DOHH2 (cell line): ENCODE results near the gene SCD5.

Experiments used
- H3F3A ChIP-seq: fragments of 200-600 bp; sonication (generic), shearing (Covaris generic); 2 replicates; pipeline ENCODE4 v1.6.0; 2016; ENCODE audit warnings: antibody characterized with exemption, mild to moderate bottlenecking; ENCODE audit not compliant: control insufficient read depth, insufficient read depth
- H3K27ac ChIP-seq: fragments of 200-600 bp; sonication (generic); 2 replicates; pipeline ENCODE4 v1.5.1; 2014; ENCODE audit warnings: low read depth, mild to moderate bottlenecking, low read length, moderate library complexity
- H3K27me3 ChIP-seq: fragments of 200-600 bp; sonication (generic); 2 replicates; pipeline ENCODE4 v1.6.1; 2014; ENCODE audit warnings: mild to moderate bottlenecking, low read length, mixed read lengths; ENCODE audit not compliant: control insufficient read depth
- H3K36me3 ChIP-seq: fragments of 200-600 bp; sonication (generic); 2 replicates; pipeline ENCODE4 v1.6.1; 2014; ENCODE audit warnings: mild to moderate bottlenecking, low read length, moderate library complexity, mixed read lengths; ENCODE audit not compliant: control insufficient read depth
- H3K4me1 ChIP-seq: fragments of 200-600 bp; sonication (generic); 2 replicates; pipeline ENCODE4 v1.6.1; 2014; ENCODE audit warnings: mild to moderate bottlenecking, low read length, mixed read lengths; ENCODE audit not compliant: control insufficient read depth
- H3K4me2 ChIP-seq: fragments of 200-600 bp; sonication (generic); 2 replicates; pipeline ENCODE4 v1.6.0; 2014; ENCODE audit warnings: mild to moderate bottlenecking, low read length, moderate library complexity
- H3K4me3 ChIP-seq: fragments of 200-600 bp; sonication (generic); 2 replicates; pipeline ENCODE4 v1.5.1; 2014; ENCODE audit warnings: mild to moderate bottlenecking, low read length, mixed read lengths
- H3K79me2 ChIP-seq: fragments of 200-600 bp; sonication (generic); 2 replicates; pipeline ENCODE4 v1.6.1; 2014; ENCODE audit warnings: mild to moderate bottlenecking, low read length, mixed read lengths; ENCODE audit not compliant: control insufficient read depth
- H3K9me2 ChIP-seq: fragments of 200-600 bp; sonication (generic); replicated peaks from 2 replicates; pipeline ENCODE4 v1.6.1; 2014; ENCODE audit warnings: mild to moderate bottlenecking, low read length, mixed read lengths; ENCODE audit not compliant: control insufficient read depth
- H3K9me3 ChIP-seq: fragments of 200-600 bp; sonication (generic); 2 replicates; pipeline ENCODE4 v1.6.1; 2014; ENCODE audit warnings: antibody characterized with exemption, low read length, mixed read lengths; ENCODE audit not compliant: control insufficient read depth, insufficient read depth
- H4K20me1 ChIP-seq: fragments of 200-600 bp; sonication (generic); 2 replicates; pipeline ENCODE4 v1.6.0; 2014; ENCODE audit warnings: low read depth, mild to moderate bottlenecking, antibody characterized with exemption, low read length, moderate library complexity; ENCODE audit not compliant: control insufficient read depth, insufficient read depth
- CTCF ChIP-seq: fragments of 200-600 bp; sonication (generic); IDR thresholded peaks from one replicate; pipeline ENCODE4 v1.5.1; 2014; ENCODE audit warnings: antibody characterized with exemption, mild to moderate bottlenecking, low read depth, low read length; ENCODE audit not compliant: poor library complexity, severe bottlenecking
- EZH2phosphoT487 ChIP-seq: fragments of 200-600 bp; sonication (generic); IDR thresholded peaks from 2 replicates; pipeline ENCODE4 v1.6.1; 2017; ENCODE audit warnings: borderline replicate concordance, mild to moderate bottlenecking, antibody characterized with exemption, low read length, moderate library complexity, mixed read lengths

Gene SCD5

GRCh38 chr4:82614838-82615449 is 183.7 kb downstream of the SCD5 start:
- no peaks in the 10 kb centered on the region for H3K9me3 ChIP-seq
- no peak overlapping the region for H3K27ac ChIP-seq
- no peaks in the 10 kb centered on the region for H3K9me2 ChIP-seq
- no peaks in the 10 kb centered on the region for H3F3A ChIP-seq
- TF ChIP-seq EZH2phosphoT487: no peak
- TF ChIP-seq CTCF: no peak
- H3K4me2 ChIP-seq: no peak overlapping the region
- H3K4me1 ChIP-seq: no peaks in the 10 kb centered on the region
- H3K27me3 ChIP-seq: 0 out of 2 replicates have a peak, but pooled peaks cover 14% of the 10 kb centered on the region
- H3K79me2 ChIP-seq: no peaks in the 10 kb centered on the region
- H4K20me1 ChIP-seq: no peaks in the 10 kb centered on the region
- no peaks in the 10 kb centered on the region for H3K36me3 ChIP-seq
- H3K4me3 ChIP-seq: no peak overlapping the region

- no peaks in the 10 kb centered on the region for H3K4me1 ChIP-seq
- H3K79me2 ChIP-seq: no peaks in the 10 kb centered on the region
- H3K27ac ChIP-seq: no peak overlapping the region
- H3F3A ChIP-seq: no peaks in the 10 kb centered on the region
- 0 out of 2 replicates have a peak, but pooled peaks cover 12% of the 10 kb centered on the region for H3K27me3 ChIP-seq
- H3K4me2 ChIP-seq: no peak overlapping the region
- H3K4me3 ChIP-seq: no peak overlapping the region
- H4K20me1 ChIP-seq: no peaks in the 10 kb centered on the region
- H3K9me2 ChIP-seq: no peaks in the 10 kb centered on the region
- H3K9me3 ChIP-seq: no peaks in the 10 kb centered on the region
- H3K36me3 ChIP-seq: no peaks in the 10 kb centered on the region
- TF ChIP-seq EZH2phosphoT487: no peak
- TF ChIP-seq CTCF: no peak
Measured at GRCh38 chr4:82613121-82613520, 185.5 kb downstream of the SCD5 start.

- H4K20me1 ChIP-seq: no peaks in the 10 kb centered on the region
Measured at GRCh38 chr4:82611982-82612381, 186.6 kb downstream of the SCD5 start.

More at GRCh38 chr4:82611982-82612381, 186.6 kb downstream of the SCD5 start:
- no peaks in the 10 kb centered on the region for H3K9me3 ChIP-seq
- no peak overlapping the region for H3K4me3 ChIP-seq
- H3K9me2 ChIP-seq: no peaks in the 10 kb centered on the region
- H3K79me2 ChIP-seq: no peaks in the 10 kb centered on the region
- 0 out of 2 replicates have a peak, but pooled peaks cover 12% of the 10 kb centered on the region for H3K27me3 ChIP-seq
- no peaks in the 10 kb centered on the region for H3K36me3 ChIP-seq
- H3K4me1 ChIP-seq: no peaks in the 10 kb centered on the region
- TF ChIP-seq EZH2phosphoT487 (no peak), CTCF (no peak)
- H3K27ac ChIP-seq: no peak overlapping the region
- no peak overlapping the region for H3K4me2 ChIP-seq
- no peaks in the 10 kb centered on the region for H3F3A ChIP-seq
